Measurements from ENCODE around the gene LRP3. TPM values are rescaled to one million over a fixed set of nuclear protein-coding genes. Genes with fewer than 3 reads are reported as not detected.

LRP3 gene
- total and polyA plus RNA-seq, 2 of the 13 experiments (the other 11 are each of a cell fraction or from before 2014, with no cell fraction given) = 17.6 to 51.6 TPM

- TF ChIP-seq, protein P1, sequence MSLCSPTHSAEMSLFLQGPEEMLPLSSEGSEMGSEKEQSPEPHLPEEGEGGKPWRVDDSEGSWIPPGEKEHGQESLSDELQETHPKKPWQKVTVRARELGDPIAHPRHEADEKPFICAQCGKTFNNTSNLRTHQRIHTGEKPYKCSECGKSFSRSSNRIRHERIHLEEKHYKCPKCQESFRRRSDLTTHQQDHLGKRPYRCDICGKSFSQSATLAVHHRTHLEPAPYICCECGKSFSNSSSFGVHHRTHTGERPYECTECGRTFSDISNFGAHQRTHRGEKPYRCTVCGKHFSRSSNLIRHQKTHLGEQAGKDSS (CRISPR knock-in tag; IDR thresholded peaks at IDR 0.05; ENCODE audit: borderline replicate concordance, low read depth) = 0 out of 2 replicates have a peak, but pooled peaks have one; percentile 22
- TF ChIP-seq RAD21 (CRISPR knock-in tag; IDR thresholded peaks at IDR 0.05) (peak; percentile 89), MAFK (conservative IDR thresholded peaks at IDR 0.05 in 1 of 2, IDR thresholded peaks at IDR 0.05 in 1 of 2; ENCODE audit: low read length in 2 of 2) (no peak), FOXC1 (CRISPR knock-in tag; IDR thresholded peaks at IDR 0.05; ENCODE audit: borderline replicate concordance) (no peak), E2F2 (CRISPR knock-in tag; IDR thresholded peaks at IDR 0.05; ENCODE audit: borderline replicate concordance) (no peak), TEAD3 (CRISPR knock-in tag; optimal IDR thresholded peaks at IDR 0.05; ENCODE audit: borderline replicate concordance) (peak; percentile 38), ZNF451 (CRISPR knock-in tag; IDR thresholded peaks at IDR 0.05) (no peak), MEF2D (CRISPR knock-in tag; IDR thresholded peaks at IDR 0.05) (peak; percentile 53; the same call in 1 of the 2 replicates), UBTF (CRISPR knock-in tag; IDR thresholded peaks at IDR 0.05) (peak; percentile 56; the same call in 1 of the 2 replicates), ZNF614 (CRISPR knock-in tag; IDR thresholded peaks at IDR 0.05; ENCODE audit: borderline replicate concordance) (peak; percentile 20; the same call in 1 of the 2 replicates), ZFX (CRISPR knock-in tag; IDR thresholded peaks at IDR 0.05; ENCODE audit: low read depth) (peak; percentile 68), GATA4 (IDR thresholded peaks at IDR 0.05; ENCODE audit: borderline replicate concordance, low read depth) (no peak)
- TF ChIP-seq, protein P2, sequence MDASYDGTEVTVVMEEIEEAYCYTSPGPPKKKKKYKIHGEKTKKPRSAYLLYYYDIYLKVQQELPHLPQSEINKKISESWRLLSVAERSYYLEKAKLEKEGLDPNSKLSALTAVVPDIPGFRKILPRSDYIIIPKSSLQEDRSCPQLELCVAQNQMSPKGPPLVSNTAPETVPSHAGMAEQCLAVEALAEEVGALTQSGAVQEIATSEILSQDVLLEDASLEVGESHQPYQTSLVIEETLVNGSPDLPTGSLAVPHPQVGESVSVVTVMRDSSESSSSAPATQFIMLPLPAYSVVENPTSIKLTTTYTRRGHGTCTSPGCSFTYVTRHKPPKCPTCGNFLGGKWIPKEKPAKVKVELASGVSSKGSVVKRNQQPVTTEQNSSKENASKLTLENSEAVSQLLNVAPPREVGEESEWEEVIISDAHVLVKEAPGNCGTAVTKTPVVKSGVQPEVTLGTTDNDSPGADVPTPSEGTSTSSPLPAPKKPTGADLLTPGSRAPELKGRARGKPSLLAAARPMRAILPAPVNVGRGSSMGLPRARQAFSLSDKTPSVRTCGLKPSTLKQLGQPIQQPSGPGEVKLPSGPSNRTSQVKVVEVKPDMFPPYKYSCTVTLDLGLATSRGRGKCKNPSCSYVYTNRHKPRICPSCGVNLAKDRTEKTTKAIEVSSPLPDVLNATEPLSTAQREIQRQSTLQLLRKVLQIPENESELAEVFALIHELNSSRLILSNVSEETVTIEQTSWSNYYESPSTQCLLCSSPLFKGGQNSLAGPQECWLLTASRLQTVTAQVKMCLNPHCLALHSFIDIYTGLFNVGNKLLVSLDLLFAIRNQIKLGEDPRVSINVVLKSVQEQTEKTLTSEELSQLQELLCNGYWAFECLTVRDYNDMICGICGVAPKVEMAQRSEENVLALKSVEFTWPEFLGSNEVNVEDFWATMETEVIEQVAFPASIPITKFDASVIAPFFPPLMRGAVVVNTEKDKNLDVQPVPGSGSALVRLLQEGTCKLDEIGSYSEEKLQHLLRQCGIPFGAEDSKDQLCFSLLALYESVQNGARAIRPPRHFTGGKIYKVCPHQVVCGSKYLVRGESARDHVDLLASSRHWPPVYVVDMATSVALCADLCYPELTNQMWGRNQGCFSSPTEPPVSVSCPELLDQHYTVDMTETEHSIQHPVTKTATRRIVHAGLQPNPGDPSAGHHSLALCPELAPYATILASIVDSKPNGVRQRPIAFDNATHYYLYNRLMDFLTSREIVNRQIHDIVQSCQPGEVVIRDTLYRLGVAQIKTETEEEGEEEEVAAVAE (CRISPR knock-in tag; IDR thresholded peaks at IDR 0.05; ENCODE audit: borderline replicate concordance) = 0 out of 2 replicates have a peak, but pooled peaks have one; percentile 39
- TF ChIP-seq, protein P3, sequence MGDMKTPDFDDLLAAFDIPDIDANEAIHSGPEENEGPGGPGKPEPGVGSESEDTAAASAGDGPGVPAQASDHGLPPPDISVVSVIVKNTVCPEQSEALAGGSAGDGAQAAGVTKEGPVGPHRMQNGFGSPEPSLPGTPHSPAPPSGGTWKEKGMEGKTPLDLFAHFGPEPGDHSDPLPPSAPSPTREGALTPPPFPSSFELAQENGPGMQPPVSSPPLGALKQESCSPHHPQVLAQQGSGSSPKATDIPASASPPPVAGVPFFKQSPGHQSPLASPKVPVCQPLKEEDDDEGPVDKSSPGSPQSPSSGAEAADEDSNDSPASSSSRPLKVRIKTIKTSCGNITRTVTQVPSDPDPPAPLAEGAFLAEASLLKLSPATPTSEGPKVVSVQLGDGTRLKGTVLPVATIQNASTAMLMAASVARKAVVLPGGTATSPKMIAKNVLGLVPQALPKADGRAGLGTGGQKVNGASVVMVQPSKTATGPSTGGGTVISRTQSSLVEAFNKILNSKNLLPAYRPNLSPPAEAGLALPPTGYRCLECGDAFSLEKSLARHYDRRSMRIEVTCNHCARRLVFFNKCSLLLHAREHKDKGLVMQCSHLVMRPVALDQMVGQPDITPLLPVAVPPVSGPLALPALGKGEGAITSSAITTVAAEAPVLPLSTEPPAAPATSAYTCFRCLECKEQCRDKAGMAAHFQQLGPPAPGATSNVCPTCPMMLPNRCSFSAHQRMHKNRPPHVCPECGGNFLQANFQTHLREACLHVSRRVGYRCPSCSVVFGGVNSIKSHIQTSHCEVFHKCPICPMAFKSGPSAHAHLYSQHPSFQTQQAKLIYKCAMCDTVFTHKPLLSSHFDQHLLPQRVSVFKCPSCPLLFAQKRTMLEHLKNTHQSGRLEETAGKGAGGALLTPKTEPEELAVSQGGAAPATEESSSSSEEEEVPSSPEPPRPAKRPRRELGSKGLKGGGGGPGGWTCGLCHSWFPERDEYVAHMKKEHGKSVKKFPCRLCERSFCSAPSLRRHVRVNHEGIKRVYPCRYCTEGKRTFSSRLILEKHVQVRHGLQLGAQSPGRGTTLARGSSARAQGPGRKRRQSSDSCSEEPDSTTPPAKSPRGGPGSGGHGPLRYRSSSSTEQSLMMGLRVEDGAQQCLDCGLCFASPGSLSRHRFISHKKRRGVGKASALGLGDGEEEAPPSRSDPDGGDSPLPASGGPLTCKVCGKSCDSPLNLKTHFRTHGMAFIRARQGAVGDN (CRISPR knock-in tag; IDR thresholded peaks at IDR 0.05) = peak; percentile 74
Observed at GRCh38 chr19:33235269-33235995, 41.3 kb downstream of the LRP3 start (continued).
